Stimulated activated CD8-positive, alpha-beta memory T cell treated with anti-CD3 and anti-CD28 coated beads, Interleukin-15, amount 100 ng/mL, for 1 hour (primary cell): ENCODE results near the gene PPP1R3A.
"Not testable (repeated sequence)": the region's sequence is repeated elsewhere in the genome, so short reads cannot be mapped to it uniquely, and the experiment has no call there.

Experiments used
- DNase-seq: peaks from one replicate; pipeline ENCODE4 v3.0.0-alpha.2; 2020; ENCODE audit warnings: low read depth

The PPP1R3A gene, protein sequence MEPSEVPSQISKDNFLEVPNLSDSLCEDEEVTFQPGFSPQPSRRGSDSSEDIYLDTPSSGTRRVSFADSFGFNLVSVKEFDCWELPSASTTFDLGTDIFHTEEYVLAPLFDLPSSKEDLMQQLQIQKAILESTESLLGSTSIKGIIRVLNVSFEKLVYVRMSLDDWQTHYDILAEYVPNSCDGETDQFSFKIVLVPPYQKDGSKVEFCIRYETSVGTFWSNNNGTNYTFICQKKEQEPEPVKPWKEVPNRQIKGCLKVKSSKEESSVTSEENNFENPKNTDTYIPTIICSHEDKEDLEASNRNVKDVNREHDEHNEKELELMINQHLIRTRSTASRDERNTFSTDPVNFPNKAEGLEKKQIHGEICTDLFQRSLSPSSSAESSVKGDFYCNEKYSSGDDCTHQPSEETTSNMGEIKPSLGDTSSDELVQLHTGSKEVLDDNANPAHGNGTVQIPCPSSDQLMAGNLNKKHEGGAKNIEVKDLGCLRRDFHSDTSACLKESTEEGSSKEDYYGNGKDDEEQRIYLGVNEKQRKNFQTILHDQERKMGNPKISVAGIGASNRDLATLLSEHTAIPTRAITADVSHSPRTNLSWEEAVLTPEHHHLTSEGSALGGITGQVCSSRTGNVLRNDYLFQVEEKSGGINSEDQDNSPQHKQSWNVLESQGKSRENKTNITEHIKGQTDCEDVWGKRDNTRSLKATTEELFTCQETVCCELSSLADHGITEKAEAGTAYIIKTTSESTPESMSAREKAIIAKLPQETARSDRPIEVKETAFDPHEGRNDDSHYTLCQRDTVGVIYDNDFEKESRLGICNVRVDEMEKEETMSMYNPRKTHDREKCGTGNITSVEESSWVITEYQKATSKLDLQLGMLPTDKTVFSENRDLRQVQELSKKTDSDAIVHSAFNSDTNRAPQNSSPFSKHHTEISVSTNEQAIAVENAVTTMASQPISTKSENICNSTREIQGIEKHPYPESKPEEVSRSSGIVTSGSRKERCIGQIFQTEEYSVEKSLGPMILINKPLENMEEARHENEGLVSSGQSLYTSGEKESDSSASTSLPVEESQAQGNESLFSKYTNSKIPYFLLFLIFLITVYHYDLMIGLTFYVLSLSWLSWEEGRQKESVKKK

GRCh38 chr7:113918946-113919345 lies at the start of gene PPP1R3A:
TSS of gene PPP1R3A (minus strand) at chr7:113919009. CDS start at chr7:113918996, 13 bp downstream.
- DNase-seq: no peak

- DNase-seq: no peak
These were observed 44.5 kb upstream of the PPP1R3A start for GRCh38 chr7:113963356-113963755.

DNA sequence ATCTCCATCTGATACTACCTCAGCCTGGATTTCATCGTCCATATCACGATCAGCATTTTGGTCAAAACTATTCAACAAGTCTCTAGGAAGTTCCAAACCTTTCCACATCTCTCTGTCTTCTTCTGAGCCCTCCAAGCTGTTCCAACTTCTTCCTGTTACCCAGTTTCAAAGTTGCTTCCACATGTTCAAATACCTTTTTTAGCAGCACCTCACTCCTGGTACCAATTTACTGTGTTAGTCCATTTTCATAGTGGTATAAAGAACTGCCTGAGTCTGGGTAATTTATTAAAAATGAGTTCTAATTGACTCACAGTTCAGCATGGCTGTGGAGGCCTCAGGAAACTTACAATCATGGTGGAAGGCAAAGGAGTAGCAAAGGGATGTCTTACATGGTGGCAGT lies 41.1 kb upstream of the PPP1R3A start:
- DNase-seq: no peak

GRCh38 chr7:113955157-113955556 lies 36.3 kb upstream of the PPP1R3A start:
- no peak for DNase-seq

- no peak for DNase-seq
These were observed 34.7 kb upstream of the PPP1R3A start for GRCh38 chr7:113953553-113953952.

DNA sequence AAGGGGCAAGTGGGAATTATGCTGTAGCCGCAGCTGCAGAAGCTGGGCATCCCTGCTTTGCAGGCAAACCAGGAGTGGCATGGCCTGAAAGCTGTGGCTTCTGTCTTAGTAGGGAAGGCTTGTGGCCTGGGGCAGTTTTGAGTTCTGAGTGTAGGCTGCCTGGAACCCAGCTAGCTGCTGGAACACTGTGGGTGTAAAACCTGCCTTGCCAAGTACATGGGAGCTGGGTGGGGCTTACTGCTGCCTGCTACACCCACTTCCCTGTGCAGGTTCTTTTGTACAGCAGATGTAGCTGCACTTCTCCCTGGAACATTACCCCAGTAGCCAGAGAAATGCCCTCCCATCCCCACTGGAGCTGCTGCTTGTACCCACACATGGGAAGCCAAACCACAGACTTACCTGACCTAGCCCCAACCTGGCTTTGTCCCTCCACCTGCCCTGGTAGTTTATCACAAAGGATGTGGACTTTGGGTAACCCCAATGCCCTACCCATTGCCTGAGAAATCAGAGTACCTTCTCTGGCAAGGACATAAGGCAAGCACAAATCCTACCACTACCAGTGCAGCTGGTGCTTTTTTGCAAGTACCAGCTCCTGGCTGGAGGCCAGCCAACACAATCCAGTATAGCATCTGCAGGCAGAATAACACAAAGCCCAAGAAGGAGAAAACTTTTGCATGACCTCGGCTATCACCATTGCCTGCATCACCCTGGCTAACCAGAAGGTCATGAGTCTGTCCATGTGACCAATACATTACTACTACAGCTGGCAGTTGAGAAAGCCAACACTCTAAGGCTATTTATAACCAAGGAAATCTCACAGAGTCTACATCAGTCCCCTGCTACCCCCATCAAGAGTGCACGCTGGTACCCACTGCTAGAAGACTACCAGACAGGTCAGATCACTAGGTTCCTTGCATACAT lies 26.5 kb upstream of the PPP1R3A start:
- no peak for DNase-seq

GRCh38 chr7:113936982-113937381 lies 18.2 kb upstream of the PPP1R3A start:
- DNase-seq: no peak

DNA sequence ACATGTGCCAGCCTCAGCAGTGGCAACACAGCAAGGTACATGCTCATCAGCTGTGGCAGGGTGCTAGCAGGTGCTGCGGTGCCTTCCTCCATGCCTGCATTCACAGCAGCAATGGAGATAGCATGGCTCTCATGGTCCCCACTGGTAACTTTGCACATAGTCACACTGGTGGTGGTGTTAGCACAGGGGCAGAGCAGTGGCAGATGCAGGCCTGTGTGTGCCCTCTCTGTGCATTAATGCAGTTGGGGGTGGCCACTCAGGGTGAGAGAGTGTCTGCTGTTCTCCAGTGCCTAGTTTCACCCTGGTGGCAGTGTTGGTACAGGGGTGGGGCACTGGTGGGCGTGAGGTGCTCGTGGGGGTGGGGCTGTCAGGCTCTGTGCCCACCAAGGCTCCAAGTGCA lies 17.7 kb upstream of the PPP1R3A start:
- no peak for DNase-seq

GRCh38 chr7:113929389-113929788 lies 10.6 kb upstream of the PPP1R3A start:
- not testable (repeated sequence) for DNase-seq

DNA sequence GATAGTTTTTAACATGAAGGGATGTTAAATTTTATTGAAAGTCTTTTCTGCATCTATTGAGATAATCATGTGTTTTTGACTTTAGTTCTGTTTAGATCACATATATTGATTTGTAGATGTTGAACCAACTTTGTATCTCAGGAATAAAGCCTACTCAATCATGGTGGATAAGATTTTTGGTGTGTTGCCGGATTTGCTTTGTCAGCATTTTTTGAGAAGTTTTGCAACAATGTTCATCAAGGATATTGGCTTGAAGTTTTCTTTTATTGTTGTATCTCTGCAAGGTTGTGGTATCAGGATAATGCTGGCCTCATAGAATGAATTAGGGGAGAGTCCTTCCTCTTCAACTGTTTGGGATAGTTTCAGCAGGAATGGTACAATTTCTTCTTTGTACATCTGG lies 9.3 kb upstream of the PPP1R3A start:
- no peak for DNase-seq

GRCh38 chr7:113922049-113922448 lies 3.2 kb upstream of the PPP1R3A start:
- no peak for DNase-seq

GRCh38 chr7:113921363-113921762 lies 2.6 kb upstream of the PPP1R3A start:
- no peak for DNase-seq

GRCh38 chr7:113917840-113918239 lies 969 bp downstream of the PPP1R3A start:
- no peak for DNase-seq

DNA sequence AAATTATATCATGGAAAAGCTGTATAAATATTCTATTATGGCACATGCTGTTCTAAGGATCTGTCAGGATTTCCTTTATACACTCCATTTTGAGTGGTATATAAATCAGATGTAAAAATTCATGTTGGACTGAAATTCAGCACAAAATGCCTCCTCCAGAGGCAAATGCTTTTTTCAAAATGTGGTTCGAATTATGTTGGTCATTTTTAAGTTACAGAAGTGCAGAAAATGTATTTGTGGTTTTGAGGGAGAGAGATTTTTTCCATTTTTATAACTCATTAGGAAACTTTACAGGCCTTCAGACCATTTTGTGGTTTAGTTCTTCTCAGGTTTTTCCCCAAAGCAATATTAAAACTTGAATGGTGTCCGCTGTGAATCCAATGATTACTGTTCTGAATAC lies 2.9 kb downstream of the PPP1R3A start:
- DNase-seq: no peak

GRCh38 chr7:113912876-113913275 lies 5.9 kb downstream of the PPP1R3A start:
- no peak for DNase-seq

GRCh38 chr7:113907617-113908016 lies 11.2 kb downstream of the PPP1R3A start:
- no peak for DNase-seq

DNA sequence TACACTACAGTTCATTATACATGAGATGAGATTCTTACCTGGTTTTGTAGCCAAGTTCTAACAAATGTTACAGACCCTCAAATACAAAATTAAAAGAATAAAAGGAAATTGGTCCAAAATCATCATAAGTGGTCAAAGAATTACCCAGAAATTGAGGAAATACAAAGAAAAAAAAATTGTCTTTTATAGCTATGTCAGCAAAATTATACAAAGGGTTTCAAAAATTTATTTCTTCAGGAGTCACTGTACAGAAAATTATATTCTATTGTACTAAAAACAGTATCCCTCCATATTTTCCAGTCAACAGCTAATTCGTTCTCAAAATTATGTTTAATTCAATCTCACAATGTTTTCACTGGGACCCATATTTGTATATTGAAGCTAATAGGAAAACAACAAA lies 14.3 kb downstream of the PPP1R3A start:
- DNase-seq: no peak

- DNase-seq: no peak
These were observed 26.0 kb downstream of the PPP1R3A start for GRCh38 chr7:113892818-113893217.

DNA sequence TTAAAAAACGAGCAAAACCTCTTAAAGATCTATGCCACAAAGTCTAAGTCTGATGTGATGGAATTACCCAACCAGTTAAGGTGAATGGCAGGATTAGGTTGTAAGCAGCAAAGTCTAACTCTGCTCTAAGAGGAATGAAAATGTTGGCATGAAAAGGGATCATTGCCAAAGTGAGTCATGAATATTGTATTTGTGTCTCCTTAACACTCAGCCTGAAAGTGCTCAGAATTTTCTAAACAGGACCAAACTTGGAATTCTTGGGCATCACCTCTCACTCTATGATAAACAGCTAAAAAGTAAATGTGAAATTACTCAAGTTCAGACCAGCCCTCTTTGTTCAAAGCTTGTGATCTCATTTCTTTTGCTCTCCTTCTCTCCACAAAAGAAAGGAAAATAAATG lies 27.0 kb downstream of the PPP1R3A start:
- DNase-seq: no peak

DNA sequence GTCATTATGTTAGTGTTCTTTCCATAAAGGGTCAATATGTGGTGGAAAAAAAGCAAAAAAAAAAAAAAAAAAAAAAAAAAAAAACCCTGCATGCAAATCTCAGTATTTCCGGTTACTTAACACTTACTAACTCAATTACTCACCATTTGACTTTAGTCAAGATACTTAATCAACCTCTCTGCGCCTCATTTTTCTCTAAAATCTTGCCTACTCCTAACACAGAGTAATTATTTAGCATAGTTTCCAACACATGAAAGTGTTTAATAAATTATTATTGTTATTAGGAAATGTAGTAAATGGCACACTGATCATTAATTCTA lies 27.8 kb downstream of the PPP1R3A start:
- no peak for DNase-seq

DNA sequence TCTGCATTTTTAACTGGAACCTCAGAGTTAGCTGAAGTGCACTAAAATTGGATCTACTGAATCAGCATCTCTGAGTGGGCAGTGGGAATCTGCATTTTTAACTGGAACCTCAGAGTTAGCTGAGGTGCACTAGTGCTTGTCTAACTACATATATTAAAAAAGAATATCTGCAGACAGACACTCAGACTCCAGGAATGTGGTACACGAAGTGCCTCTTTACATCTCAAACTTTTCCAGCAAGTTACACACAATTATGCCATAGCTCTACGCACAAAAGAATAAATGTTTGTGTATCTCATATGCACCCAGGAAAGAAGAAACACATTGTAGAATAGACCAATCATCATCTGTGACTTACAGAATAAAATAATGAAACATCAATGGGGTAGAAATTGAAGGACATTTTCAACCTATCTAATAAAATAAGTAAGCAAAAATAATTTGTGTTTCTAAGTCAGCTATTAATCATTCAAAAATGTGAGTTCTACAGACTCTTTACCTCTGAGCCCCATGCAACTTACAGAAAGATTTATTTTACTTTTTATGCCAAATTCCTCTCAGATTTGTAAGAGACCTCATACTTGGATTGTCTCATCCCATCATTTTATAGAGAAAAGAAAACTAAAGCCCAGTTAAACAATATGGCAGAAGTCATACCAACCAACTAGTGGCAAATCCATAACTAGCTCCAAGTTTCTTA lies 28.3 kb downstream of the PPP1R3A start:
- DNase-seq: no peak
